ENCODE data around the gene STPG2.
"Not testable (repeated sequence)": the region's sequence is repeated elsewhere in the genome, so short reads cannot be mapped to it uniquely, and the experiment has no call there.

Gene STPG2

GRCh38 chr4:97778174-97778573, 365.1 kb downstream of the STPG2 start:
- DNase-seq = no peak

GRCh38 chr4:97774347-97774989, 368.8 kb downstream of the STPG2 start:
- DNase-seq = no peak

- no peak for DNase-seq
Measured at GRCh38 chr4:97770222-97770621, 373.1 kb downstream of the STPG2 start.

GRCh38 chr4:97762115-97762512, 381.2 kb downstream of the STPG2 start:
- DNase-seq = no peak

GRCh38 chr4:97761445-97762114, 381.7 kb downstream of the STPG2 start:
- no peak for DNase-seq

GRCh38 chr4:97759785-97760184, 383.5 kb downstream of the STPG2 start:
- no peak for DNase-seq

- DNase-seq = no peak
Measured at GRCh38 chr4:97752599-97752998, 390.7 kb downstream of the STPG2 start.

- DNase-seq = no peak
Measured at GRCh38 chr4:97747945-97748344, 395.3 kb downstream of the STPG2 start.

GRCh38 chr4:97720869-97721432, 422.3 kb downstream of the STPG2 start:
- DNase-seq = no peak

- no peak for DNase-seq
Measured at GRCh38 chr4:97691111-97691605, 452.1 kb downstream of the STPG2 start.

- no peak for DNase-seq
Measured at GRCh38 chr4:97670703-97671269, 472.5 kb downstream of the STPG2 start.

GRCh38 chr4:97665553-97665952, 477.7 kb downstream of the STPG2 start:
- DNase-seq = no peak

- DNase-seq = no peak
Measured at GRCh38 chr4:97664741-97665140, 478.5 kb downstream of the STPG2 start.

- DNase-seq = no peak
Measured at GRCh38 chr4:97662133-97662532, 481.1 kb downstream of the STPG2 start.

- no peak for DNase-seq
Measured at GRCh38 chr4:97656044-97656720, 487.1 kb downstream of the STPG2 start.

- DNase-seq = no peak
Measured at GRCh38 chr4:97653701-97654100, 489.6 kb downstream of the STPG2 start.

GRCh38 chr4:97646997-97647396, 496.3 kb downstream of the STPG2 start:
- DNase-seq = no peak

- DNase-seq = no peak
Measured at GRCh38 chr4:97645071-97645821, 498.0 kb downstream of the STPG2 start.

GRCh38 chr4:97643179-97643578, 500.1 kb downstream of the STPG2 start:
- no peak for DNase-seq

- DNase-seq = no peak
Measured at GRCh38 chr4:97639961-97640360, 503.3 kb downstream of the STPG2 start.

- DNase-seq = not testable (repeated sequence)
Measured at GRCh38 chr4:97633831-97634230, 509.4 kb downstream of the STPG2 start.

- DNase-seq = no peak
Measured at GRCh38 chr4:97627750-97628149, 515.5 kb downstream of the STPG2 start.

- no peak for DNase-seq
Measured at GRCh38 chr4:97624204-97624603, 519.1 kb downstream of the STPG2 start.
